ENCODE data around the gene ACTR6.
A peak's percentile ranks its signal among the peaks of the same experiment; 100 is the strongest.
"Not testable (repeated sequence)": the region's sequence is repeated elsewhere in the genome, so short reads cannot be mapped to it uniquely, and the experiment has no call there.

ACTR6 gene

GRCh38 chr12:100186071-100186470, 14.5 kb upstream of the ACTR6 start:
- no peak overlapping the region for H3K4me3 ChIP-seq (ENCODE audit: low read depth, low read length)
- H3K36me3 ChIP-seq (ENCODE audit: control insufficient read depth, insufficient read depth, low read length): peaks cover 4% of the 10 kb centered on the region
- no peak overlapping the region for H3K9ac ChIP-seq (ENCODE audit: low read depth, low read length)
- H3K27me3 ChIP-seq (ENCODE audit: control insufficient read depth, insufficient read depth, low read length): no peaks in the 10 kb centered on the region
- no peaks in the 10 kb centered on the region for H3K4me1 ChIP-seq (ENCODE audit: control insufficient read depth, insufficient read depth, low read length)
- H3K9me3 ChIP-seq (ENCODE audit: control insufficient read depth, insufficient read depth, low read length): no peaks in the 10 kb centered on the region

- no peaks in the 10 kb centered on the region for H3K27me3 ChIP-seq (ENCODE audit: control insufficient read depth, insufficient read depth, low read length)
- no peaks in the 10 kb centered on the region for H3K9me3 ChIP-seq (ENCODE audit: control insufficient read depth, insufficient read depth, low read length)
- H3K9ac ChIP-seq (ENCODE audit: low read depth, low read length): no peak overlapping the region
- no peak overlapping the region for H3K4me3 ChIP-seq (ENCODE audit: low read depth, low read length)
- peaks cover 4% of the 10 kb centered on the region for H3K36me3 ChIP-seq (ENCODE audit: control insufficient read depth, insufficient read depth, low read length)
- no peaks in the 10 kb centered on the region for H3K4me1 ChIP-seq (ENCODE audit: control insufficient read depth, insufficient read depth, low read length)
Measured at GRCh38 chr12:100187068-100187467, 13.5 kb upstream of the ACTR6 start.

- Histone ChIP-seq H3K9ac (ENCODE audit: low read depth, low read length) (no peak overlapping the region), H3K27me3 (ENCODE audit: control insufficient read depth, insufficient read depth, low read length) (no peaks in the 10 kb centered on the region), H3K4me1 (ENCODE audit: control insufficient read depth, insufficient read depth, low read length) (no peaks in the 10 kb centered on the region), H3K36me3 (ENCODE audit: control insufficient read depth, insufficient read depth, low read length) (peaks cover 4% of the 10 kb centered on the region), H3K9me3 (ENCODE audit: control insufficient read depth, insufficient read depth, low read length) (no peaks in the 10 kb centered on the region), H3K4me3 (ENCODE audit: low read depth, low read length) (no peak overlapping the region)
Measured at GRCh38 chr12:100187857-100188519, 12.6 kb upstream of the ACTR6 start.

GRCh38 chr12:100188888-100189635, 11.6 kb upstream of the ACTR6 start:
- not testable (repeated sequence) for H3K9me3 ChIP-seq (ENCODE audit: control insufficient read depth, insufficient read depth, low read length); H3K4me3 ChIP-seq (ENCODE audit: low read depth, low read length); H3K36me3 ChIP-seq (ENCODE audit: control insufficient read depth, insufficient read depth, low read length); H3K27me3 ChIP-seq (ENCODE audit: control insufficient read depth, insufficient read depth, low read length); H3K9ac ChIP-seq (ENCODE audit: low read depth, low read length); H3K4me1 ChIP-seq (ENCODE audit: control insufficient read depth, insufficient read depth, low read length)

- Histone ChIP-seq H3K36me3 (ENCODE audit: control insufficient read depth, insufficient read depth, low read length) (peaks cover 4% of the 10 kb centered on the region), H3K4me3 (ENCODE audit: low read depth, low read length) (no peak overlapping the region), H3K27me3 (ENCODE audit: control insufficient read depth, insufficient read depth, low read length) (no peaks in the 10 kb centered on the region), H3K9ac (ENCODE audit: low read depth, low read length) (no peak overlapping the region), H3K4me1 (ENCODE audit: control insufficient read depth, insufficient read depth, low read length) (no peaks in the 10 kb centered on the region), H3K9me3 (ENCODE audit: control insufficient read depth, insufficient read depth, low read length) (no peaks in the 10 kb centered on the region)
Measured at GRCh38 chr12:100189636-100190394, 10.8 kb upstream of the ACTR6 start.

- Histone ChIP-seq H3K4me3 (ENCODE audit: low read depth, low read length) (no peak overlapping the region), H3K4me1 (ENCODE audit: control insufficient read depth, insufficient read depth, low read length) (no peaks in the 10 kb centered on the region), H3K9me3 (ENCODE audit: control insufficient read depth, insufficient read depth, low read length) (no peaks in the 10 kb centered on the region), H3K36me3 (ENCODE audit: control insufficient read depth, insufficient read depth, low read length) (peaks cover 4% of the 10 kb centered on the region), H3K27me3 (ENCODE audit: control insufficient read depth, insufficient read depth, low read length) (no peaks in the 10 kb centered on the region), H3K9ac (ENCODE audit: low read depth, low read length) (no peak overlapping the region)
Measured at GRCh38 chr12:100193085-100193484, 7.5 kb upstream of the ACTR6 start.

- H3K36me3 ChIP-seq (ENCODE audit: control insufficient read depth, insufficient read depth, low read length): no peaks in the 10 kb centered on the region
- H3K4me1 ChIP-seq (ENCODE audit: control insufficient read depth, insufficient read depth, low read length): no peaks in the 10 kb centered on the region
- no peaks in the 10 kb centered on the region for H3K27me3 ChIP-seq (ENCODE audit: control insufficient read depth, insufficient read depth, low read length)
- no peaks in the 10 kb centered on the region for H3K9me3 ChIP-seq (ENCODE audit: control insufficient read depth, insufficient read depth, low read length)
- H3K4me3 ChIP-seq (ENCODE audit: low read depth, low read length): no peak overlapping the region
- no peak overlapping the region for H3K9ac ChIP-seq (ENCODE audit: low read depth, low read length)
Measured at GRCh38 chr12:100197486-100197885, 3.1 kb upstream of the ACTR6 start.

GRCh38 chr12:100199023-100199346, 1.6 kb upstream of the ACTR6 start:
- H3K27me3 ChIP-seq (ENCODE audit: control insufficient read depth, insufficient read depth, low read length): no peaks in the 10 kb centered on the region
- H3K36me3 ChIP-seq (ENCODE audit: control insufficient read depth, insufficient read depth, low read length): no peaks in the 10 kb centered on the region
- H3K4me1 ChIP-seq (ENCODE audit: control insufficient read depth, insufficient read depth, low read length): no peaks in the 10 kb centered on the region
- H3K4me3 ChIP-seq (ENCODE audit: low read depth, low read length): peak overlapping the region; percentile 86
- H3K9ac ChIP-seq (ENCODE audit: low read depth, low read length): peak overlapping the region; percentile 65
- H3K9me3 ChIP-seq (ENCODE audit: control insufficient read depth, insufficient read depth, low read length): no peaks in the 10 kb centered on the region

- peak overlapping the region; percentile 86 for H3K4me3 ChIP-seq (ENCODE audit: low read depth, low read length)
- H3K9ac ChIP-seq (ENCODE audit: low read depth, low read length): peak overlapping the region; percentile 65
- H3K9me3 ChIP-seq (ENCODE audit: control insufficient read depth, insufficient read depth, low read length): no peaks in the 10 kb centered on the region
Measured at GRCh38 chr12:100199347-100200149, 1.1 kb upstream of the ACTR6 start.

GRCh38 chr12:100201604-100202423, 1.2 kb downstream of the ACTR6 start:
- Histone ChIP-seq H3K27me3 (ENCODE audit: control insufficient read depth, insufficient read depth, low read length) (no peaks in the 10 kb centered on the region), H3K4me1 (ENCODE audit: control insufficient read depth, insufficient read depth, low read length) (no peaks in the 10 kb centered on the region), H3K36me3 (ENCODE audit: control insufficient read depth, insufficient read depth, low read length) (peaks cover 8% of the 10 kb centered on the region), H3K9ac (ENCODE audit: low read depth, low read length) (no peak overlapping the region), H3K4me3 (ENCODE audit: low read depth, low read length) (peak overlapping the region; percentile 86), H3K9me3 (ENCODE audit: control insufficient read depth, insufficient read depth, low read length) (no peaks in the 10 kb centered on the region)

More at GRCh38 chr12:100199347-100200149, 1.1 kb upstream of the ACTR6 start:
- Histone ChIP-seq H3K4me1 (ENCODE audit: control insufficient read depth, insufficient read depth, low read length) (no peaks in the 10 kb centered on the region), H3K36me3 (ENCODE audit: control insufficient read depth, insufficient read depth, low read length) (no peaks in the 10 kb centered on the region), H3K27me3 (ENCODE audit: control insufficient read depth, insufficient read depth, low read length) (no peaks in the 10 kb centered on the region)

GRCh38 chr12:100207311-100207710, 6.7 kb downstream of the ACTR6 start:
- H3K4me3 ChIP-seq (ENCODE audit: low read depth, low read length): no peak overlapping the region
- no peaks in the 10 kb centered on the region for H3K4me1 ChIP-seq (ENCODE audit: control insufficient read depth, insufficient read depth, low read length)
- peaks cover 22% of the 10 kb centered on the region for H3K36me3 ChIP-seq (ENCODE audit: control insufficient read depth, insufficient read depth, low read length)
- no peaks in the 10 kb centered on the region for H3K27me3 ChIP-seq (ENCODE audit: control insufficient read depth, insufficient read depth, low read length)
- no peaks in the 10 kb centered on the region for H3K9me3 ChIP-seq (ENCODE audit: control insufficient read depth, insufficient read depth, low read length)
- no peak overlapping the region for H3K9ac ChIP-seq (ENCODE audit: low read depth, low read length)
